GM18870 (cell line): ENCODE measurements around the gene APOC4.
"Not testable (repeated sequence)": the region's sequence is repeated elsewhere in the genome, so short reads cannot be mapped to it uniquely, and the experiment has no call there.

ENCODE experiments used
- ATAC-seq: cut with Tn5 transposase; IDR thresholded peaks from one replicate; pipeline ENCODE4 v1.9.1; 2021; ENCODE audit warnings: moderate library complexity; ENCODE audit not compliant: unreplicated experiment

Gene APOC4, protein sequence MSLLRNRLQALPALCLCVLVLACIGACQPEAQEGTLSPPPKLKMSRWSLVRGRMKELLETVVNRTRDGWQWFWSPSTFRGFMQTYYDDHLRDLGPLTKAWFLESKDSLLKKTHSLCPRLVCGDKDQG

DNA sequence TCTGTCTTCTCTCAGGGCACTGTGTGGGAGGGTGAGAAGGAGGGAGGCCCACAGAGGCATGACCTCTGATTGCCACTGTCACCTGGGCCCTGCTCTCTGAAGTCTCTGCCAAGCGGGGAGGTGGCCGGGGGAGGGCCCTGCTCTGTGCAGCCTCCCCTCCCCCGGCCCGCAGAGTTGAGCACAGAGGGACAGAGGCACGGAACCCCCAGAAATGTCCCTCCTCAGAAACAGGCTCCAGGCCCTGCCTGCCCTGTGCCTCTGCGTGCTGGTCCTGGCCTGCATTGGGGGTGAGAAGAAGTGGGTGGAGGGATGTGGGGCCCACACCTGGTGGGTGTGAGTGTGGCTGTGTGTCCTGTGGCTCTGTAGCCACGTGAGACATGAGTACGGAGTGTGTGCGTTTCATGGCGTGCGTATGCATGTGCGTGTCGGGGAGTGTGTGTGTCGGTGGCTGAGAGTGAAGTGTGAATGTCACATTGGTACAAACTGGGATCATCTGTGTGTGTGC is at the start of gene APOC4:
TSS of gene APOC4 (plus strand) at position 171 of the 505 bp plus-strand sequence. CDS start at position 212, 41 bp downstream.
- no peak for ATAC-seq

DNA sequence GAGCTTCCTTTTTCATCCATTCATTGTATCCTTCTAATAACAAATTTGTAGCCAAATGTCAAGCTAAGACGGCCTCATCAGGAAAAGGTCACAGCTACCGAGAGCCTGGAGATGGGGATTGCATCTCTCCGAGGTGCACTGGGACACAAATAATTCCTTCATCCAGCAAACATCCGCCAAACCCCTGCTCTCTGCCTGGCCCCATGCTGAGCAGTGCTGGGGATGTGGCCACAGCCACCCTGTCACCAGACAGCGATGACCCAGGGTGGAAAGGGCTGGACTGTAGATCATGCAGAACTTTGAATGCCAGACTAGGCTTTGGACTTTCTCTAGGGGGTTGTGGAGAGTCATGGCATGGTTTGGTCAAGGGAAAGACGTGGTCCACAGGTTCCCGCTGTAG is 49.1 kb upstream of the APOC4 start:
- no peak for ATAC-seq

DNA sequence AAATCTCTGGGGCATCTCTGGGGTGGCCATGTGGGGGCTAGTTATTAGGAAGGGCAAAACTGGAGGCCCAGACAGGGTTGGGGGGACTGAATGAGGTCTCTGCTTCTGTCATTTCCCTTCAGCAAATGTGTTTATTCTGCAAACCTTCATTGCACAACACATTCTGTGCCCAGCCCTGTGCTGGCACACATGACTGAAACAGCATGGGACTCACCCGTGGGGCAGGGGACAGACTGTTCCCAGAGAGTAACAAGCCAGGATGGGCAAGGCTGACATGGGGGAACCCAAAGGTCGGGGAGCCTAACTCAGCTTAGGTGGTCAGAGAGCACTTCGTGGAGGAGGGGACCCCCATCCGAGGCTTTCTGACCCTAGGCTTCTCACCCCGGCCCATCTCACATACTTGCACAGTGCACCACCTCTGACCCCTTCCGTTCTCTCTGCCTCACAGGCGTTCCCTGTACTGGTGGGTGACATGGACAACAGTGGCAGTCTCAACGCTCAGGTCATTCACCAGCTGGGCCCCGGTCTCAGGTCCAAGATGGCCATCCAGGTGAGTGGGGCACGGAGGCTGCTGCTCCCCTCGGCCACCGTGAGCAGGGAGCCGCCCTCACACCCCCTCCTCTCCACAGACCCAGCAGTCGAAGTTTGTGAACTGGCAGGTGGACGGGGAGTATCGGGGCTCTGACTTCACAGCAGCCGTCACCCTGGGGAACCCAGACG is 48.5 kb upstream of the APOC4 start:
- no peak for ATAC-seq

DNA sequence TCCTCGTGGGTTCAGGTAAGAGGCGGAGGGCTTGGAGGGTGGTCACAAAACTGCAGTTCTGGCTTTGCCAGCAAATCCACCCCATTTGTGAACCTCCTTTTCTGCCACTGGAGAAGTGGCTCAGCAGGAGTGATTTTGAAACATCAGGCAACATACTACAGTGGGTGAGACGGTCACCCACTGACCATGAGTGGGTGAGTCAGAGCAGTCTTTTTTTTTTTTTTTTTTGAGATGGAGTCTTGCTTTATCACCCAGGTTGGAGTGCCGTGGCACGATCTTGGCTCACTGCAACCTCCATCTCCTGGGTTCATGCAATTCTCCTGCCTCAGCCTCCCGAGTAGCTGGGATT is 48.0 kb upstream of the APOC4 start:
- no peak for ATAC-seq

DNA sequence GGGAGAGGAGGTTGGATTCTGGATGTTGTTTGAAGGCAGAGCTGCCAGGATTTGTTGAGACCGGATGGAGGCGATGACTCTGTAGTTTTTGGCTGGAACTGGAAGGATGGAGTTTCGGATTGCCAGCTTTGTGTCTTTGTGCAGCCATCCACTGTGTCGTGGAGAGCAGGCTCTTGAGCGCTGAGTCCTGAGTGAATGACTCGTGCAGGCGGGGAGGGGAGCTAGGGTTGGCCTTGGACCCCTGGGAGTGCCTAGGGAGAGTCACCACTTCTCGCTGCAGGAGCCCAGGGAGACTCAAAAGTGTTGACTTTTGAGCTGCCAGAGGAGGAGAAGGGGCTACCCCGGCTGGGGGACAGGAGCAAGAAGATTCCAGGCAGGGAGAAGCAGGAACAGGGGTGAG is 47.1 kb upstream of the APOC4 start:
- ATAC-seq: no peak

DNA sequence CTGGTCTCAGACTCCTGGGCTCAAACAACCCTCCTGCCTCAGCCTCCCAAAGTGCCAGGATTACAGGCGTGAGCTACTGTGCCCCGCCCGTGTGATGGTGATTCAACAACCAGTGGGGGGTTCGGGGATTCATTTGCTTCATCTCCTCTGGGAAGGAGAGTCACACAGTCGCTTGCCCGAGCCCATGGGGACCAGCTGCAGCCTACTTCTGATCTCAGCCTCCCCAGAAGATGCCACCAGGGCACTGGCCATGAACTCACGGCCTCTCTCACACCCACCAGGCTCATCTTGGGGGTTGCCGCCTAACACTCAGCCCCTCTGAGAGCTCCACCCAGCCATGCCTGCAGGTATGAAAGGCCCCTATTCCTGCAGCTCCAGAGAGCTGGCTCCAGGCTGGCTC is 44.2 kb upstream of the APOC4 start:
- ATAC-seq: no peak

DNA sequence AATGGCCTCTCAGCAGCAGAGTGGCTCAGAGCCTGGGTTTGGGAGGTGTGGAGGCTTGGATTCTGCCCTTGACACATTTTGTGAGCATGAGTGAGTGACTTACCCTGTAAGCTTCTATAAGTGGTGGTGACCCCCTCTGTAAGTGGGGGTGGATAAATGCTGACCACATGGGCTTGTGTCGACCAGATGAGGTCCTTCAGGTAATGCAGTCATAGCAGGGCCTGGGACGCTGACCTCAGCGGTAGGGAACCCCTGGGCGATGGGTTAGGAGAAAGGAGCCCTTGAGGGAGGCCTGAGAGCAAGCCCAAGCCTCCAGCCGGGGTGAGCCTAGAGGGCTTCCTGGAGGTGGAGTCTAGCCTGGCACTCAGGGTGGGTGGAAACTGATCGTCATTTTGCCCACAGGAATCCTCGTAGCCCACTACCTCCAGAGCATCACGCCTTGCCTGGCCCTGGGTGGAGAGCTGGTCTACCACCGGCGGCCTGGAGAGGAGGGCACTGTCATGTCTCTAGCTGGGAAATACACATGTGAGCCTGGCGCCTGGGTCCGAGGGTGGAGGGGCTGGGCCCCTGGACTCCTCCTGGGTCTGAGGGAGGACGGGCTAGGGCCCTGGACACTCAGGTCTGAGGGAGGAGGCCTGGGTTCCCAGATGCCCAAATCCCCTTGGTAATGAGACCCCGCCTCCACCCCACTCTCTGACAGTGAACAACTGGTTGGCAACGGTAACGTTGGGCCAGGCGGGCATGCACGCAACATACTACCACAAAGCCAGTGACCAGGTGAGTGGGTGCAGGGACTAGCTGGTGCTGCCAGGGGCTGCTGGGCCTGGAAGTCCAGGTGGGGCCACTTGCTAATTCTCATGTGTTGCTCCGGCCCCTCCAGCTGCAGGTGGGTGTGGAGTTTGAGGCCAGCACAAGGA is 41.5 kb upstream of the APOC4 start:
- ATAC-seq: no peak

DNA sequence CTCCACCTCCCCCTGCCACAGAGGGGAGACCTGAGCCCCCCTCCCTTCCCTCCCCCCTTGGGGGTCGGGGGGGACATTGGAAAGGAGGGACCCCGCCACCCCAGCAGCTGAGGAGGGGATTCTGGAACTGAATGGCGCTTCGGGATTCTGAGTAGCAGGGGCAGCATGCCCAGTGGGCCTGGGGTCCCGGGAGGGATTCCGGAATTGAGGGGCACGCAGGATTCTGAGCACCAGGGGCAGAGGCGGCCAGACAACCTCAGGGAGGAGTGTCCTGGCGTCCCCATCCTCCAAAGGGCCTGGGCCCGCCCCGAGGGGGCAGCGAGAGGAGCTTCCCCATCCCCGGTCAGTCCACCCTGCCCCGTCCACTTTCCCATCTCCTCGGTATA is 38.8 kb upstream of the APOC4 start:
- ATAC-seq: no peak

DNA sequence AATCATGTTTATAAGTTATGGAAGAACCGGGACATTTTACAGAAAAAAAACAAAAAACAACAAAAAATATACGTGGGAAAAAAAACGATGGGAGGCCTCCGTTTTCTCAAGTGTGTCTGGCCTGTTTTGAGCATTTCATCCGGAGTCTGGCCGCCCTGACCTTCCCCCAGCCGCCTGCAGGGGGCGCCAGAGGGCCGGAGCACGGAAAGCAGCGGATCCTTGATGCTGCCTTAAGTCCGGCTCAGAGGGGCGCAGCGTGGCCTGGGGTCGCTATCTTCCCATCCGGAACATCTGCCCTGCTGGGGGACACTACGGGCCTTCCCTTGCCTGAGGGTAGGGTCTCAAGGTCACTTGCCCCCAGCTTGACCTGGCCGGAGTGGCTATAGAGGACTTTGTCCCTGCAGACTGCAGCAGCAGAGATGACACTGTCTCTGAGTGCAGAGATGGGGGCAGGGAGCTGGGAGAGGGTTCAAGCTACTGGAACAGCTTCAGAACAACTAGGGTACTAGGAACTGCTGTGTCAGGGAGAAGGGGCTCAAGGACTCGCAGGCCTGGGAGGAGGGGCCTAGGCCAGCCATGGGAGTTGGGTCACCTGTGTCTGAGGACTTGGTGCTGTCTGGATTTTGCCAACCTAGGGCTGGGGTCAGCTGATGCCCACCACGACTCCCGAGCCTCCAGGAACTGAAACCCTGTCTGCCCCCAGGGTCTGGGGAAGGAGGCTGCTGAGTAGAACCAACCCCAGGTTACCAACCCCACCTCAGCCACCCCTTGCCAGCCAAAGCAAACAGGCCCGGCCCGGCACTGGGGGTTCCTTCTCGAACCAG is 38.2 kb upstream of the APOC4 start:
- ATAC-seq: no peak

DNA sequence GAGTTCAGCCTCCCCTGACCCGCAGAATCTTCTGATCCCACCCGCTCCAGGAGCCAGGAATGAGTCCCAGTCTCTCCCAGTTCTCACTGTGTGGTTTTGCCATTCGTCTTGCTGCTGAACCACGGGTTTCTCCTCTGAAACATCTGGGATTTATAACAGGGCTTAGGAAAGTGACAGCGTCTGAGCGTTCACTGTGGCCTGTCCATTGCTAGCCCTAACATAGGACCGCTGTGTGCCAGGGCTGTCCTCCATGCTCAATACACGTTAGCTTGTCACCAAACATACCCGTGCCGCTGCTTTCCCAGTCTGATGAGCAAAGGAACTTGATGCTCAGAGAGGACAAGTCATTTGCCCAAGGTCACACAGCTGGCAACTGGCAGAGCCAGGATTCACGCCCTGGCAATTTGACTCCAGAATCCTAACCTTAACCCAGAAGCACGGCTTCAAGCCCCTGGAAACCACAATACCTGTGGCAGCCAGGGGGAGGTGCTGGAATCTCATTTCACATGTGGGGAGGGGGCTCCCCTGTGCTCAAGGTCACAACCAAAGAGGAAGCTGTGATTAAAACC is 37.5 kb upstream of the APOC4 start:
- no peak for ATAC-seq

DNA sequence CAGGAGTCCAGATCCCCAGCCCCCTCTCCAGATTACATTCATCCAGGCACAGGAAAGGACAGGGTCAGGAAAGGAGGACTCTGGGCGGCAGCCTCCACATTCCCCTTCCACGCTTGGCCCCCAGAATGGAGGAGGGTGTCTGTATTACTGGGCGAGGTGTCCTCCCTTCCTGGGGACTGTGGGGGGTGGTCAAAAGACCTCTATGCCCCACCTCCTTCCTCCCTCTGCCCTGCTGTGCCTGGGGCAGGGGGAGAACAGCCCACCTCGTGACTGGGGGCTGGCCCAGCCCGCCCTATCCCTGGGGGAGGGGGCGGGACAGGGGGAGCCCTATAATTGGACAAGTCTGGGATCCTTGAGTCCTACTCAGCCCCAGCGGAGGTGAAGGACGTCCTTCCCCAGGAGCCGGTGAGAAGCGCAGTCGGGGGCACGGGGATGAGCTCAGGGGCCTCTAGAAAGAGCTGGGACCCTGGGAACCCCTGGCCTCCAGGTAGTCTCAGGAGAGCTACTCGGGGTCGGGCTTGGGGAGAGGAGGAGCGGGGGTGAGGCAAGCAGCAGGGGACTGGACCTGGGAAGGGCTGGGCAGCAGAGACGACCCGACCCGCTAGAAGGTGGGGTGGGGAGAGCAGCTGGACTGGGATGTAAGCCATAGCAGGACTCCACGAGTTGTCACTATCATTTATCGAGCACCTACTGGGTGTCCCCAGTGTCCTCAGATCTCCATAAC is 36.4 kb upstream of the APOC4 start, which contains the start of gene APOE:
TSS of gene APOE (plus strand) at position 360 of the 724 bp plus-strand sequence. CDS start 829 bp downstream, outside the sequence.
- no peak for ATAC-seq

DNA sequence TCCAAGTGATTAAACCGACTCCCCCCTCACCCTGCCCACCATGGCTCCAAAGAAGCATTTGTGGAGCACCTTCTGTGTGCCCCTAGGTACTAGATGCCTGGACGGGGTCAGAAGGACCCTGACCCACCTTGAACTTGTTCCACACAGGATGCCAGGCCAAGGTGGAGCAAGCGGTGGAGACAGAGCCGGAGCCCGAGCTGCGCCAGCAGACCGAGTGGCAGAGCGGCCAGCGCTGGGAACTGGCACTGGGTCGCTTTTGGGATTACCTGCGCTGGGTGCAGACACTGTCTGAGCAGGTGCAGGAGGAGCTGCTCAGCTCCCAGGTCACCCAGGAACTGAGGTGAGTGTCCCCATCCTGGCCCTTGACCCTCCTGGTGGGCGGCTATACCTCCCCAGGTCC is 34.4 kb upstream of the APOC4 start:
- ATAC-seq: no peak

DNA sequence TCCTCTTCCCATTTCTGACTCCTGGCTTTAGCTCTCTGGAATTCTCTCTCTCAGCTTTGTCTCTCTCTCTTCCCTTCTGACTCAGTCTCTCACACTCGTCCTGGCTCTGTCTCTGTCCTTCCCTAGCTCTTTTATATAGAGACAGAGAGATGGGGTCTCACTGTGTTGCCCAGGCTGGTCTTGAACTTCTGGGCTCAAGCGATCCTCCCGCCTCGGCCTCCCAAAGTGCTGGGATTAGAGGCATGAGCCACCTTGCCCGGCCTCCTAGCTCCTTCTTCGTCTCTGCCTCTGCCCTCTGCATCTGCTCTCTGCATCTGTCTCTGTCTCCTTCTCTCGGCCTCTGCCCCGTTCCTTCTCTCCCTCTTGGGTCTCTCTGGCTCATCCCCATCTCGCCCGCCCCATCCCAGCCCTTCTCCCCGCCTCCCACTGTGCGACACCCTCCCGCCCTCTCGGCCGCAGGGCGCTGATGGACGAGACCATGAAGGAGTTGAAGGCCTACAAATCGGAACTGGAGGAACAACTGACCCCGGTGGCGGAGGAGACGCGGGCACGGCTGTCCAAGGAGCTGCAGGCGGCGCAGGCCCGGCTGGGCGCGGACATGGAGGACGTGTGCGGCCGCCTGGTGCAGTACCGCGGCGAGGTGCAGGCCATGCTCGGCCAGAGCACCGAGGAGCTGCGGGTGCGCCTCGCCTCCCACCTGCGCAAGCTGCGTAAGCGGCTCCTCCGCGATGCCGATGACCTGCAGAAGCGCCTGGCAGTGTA is 33.8 kb upstream of the APOC4 start:
- ATAC-seq: no peak

DNA sequence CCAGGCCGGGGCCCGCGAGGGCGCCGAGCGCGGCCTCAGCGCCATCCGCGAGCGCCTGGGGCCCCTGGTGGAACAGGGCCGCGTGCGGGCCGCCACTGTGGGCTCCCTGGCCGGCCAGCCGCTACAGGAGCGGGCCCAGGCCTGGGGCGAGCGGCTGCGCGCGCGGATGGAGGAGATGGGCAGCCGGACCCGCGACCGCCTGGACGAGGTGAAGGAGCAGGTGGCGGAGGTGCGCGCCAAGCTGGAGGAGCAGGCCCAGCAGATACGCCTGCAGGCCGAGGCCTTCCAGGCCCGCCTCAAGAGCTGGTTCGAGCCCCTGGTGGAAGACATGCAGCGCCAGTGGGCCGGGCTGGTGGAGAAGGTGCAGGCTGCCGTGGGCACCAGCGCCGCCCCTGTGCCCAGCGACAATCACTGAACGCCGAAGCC is 33.2 kb upstream of the APOC4 start:
- ATAC-seq: no peak

DNA sequence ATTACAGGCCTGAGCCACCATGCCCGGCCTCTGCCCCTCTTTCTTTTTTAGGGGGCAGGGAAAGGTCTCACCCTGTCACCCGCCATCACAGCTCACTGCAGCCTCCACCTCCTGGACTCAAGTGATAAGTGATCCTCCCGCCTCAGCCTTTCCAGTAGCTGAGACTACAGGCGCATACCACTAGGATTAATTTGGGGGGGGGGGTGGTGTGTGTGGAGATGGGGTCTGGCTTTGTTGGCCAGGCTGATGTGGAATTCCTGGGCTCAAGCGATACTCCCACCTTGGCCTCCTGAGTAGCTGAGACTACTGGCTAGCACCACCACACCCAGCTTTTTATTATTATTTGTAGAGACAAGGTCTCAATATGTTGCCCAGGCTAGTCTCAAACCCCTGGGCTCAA is 32.3 kb upstream of the APOC4 start:
- ATAC-seq: no peak

DNA sequence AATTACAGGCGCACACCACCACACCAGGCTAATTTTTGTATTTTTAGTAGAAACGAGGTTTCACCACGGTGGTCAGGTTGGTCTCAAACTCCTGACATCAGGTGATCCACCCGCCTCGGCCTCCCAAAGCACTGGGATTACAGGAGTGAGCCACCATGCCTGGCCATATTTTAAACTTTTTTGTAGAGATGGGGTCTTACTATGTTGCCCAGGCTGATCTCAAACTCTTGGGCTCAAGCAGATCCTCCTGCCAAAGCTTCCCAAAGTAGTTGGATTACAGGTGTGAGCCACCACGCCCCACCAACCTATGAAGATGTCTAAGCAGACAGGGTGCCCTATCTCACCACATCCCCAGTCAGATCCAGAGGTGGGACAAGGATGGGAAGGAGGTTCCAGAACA is 30.1 kb upstream of the APOC4 start:
- not testable (repeated sequence) for ATAC-seq

DNA sequence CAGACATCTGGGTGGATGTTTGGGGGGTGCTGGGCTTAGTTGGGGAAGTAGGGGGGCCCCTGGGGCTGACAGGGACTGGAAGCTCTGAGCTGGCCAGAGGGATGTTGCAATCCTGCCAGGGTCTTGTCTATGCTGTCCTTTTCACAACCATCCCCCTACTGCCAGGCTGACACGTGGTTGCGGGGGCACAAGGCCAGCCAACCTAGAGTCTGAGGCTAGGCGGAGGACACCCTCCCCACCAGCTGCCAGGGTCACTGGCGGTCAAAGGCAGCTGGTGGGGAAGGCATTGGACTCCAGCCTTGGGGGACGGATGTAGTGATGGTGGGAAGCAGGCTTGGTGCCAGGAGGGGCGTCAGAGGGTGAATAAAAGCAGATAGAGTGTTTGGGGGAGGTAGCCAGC is 29.2 kb upstream of the APOC4 start:
- no peak for ATAC-seq

DNA sequence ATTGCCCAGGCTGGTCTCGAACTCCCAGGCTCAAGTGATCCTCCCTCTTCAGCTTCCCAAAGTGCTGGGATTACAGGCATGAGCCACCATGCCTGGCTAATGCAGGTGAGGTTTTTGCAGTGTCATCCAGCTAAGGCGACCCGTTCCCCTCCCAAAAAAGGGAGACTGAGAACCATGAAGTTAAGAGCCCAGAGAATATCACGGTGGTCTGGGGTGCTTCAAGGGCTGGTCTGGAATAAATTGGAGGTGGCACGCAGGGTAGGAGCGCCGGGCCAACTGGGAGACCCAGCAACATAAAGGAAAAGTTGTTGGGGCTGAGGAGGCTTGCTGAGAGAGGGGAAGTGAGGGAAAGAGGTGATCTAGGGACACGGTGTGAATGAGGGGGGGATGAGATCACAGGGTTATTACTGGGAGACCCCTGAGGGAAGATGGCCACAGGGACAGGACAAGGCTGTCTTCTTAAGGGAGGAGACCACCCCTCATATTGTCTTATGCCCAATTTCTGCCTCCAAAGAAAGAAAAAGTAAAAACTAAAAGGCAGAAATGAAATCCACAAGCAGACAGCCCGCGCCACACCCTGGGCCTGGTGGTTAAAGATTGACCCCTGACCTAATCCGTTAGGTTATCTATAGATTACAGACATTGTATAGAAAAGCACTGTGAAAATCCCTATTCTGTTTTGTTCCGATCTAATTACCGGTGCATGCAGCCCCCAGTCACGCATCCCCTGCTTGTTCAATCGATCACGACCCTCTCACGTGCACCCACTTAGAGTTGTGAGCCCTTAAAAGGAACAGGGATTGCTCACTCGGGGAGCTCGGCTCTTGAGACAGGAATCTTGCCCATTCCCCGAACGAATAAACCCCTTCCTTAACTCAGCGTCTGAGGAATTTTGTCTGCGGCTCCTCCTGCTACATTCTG is 28.3 kb upstream of the APOC4 start:
- not testable (repeated sequence) for ATAC-seq
